Measurements from ENCODE around the gene ZBTB20.

- TF ChIP-seq, protein P1, sequence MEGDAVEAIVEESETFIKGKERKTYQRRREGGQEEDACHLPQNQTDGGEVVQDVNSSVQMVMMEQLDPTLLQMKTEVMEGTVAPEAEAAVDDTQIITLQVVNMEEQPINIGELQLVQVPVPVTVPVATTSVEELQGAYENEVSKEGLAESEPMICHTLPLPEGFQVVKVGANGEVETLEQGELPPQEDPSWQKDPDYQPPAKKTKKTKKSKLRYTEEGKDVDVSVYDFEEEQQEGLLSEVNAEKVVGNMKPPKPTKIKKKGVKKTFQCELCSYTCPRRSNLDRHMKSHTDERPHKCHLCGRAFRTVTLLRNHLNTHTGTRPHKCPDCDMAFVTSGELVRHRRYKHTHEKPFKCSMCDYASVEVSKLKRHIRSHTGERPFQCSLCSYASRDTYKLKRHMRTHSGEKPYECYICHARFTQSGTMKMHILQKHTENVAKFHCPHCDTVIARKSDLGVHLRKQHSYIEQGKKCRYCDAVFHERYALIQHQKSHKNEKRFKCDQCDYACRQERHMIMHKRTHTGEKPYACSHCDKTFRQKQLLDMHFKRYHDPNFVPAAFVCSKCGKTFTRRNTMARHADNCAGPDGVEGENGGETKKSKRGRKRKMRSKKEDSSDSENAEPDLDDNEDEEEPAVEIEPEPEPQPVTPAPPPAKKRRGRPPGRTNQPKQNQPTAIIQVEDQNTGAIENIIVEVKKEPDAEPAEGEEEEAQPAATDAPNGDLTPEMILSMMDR (IDR thresholded peaks at IDR 0.05; ENCODE audit: borderline replicate concordance, extremely low read depth, low read length, poor library complexity, severe bottlenecking), result no peak
- TF ChIP-seq EZH2 (IDR thresholded peaks at IDR 0.05; ENCODE audit: borderline replicate concordance, low read depth, low read length, severe bottlenecking), result no peak
These were observed 757.9 kb downstream of the ZBTB20 start for GRCh38 chr3:114389156-114389555.

Measured in DND-41 (cell line).